ENCODE results near the gene PRR36.

Gene PRR36

GRCh38 chr19:7871437-7872305 lies 2.5 kb downstream of the PRR36 start:
- peak; percentile 74 for DNase-seq (ENCODE audit: low spot score)

DNA sequence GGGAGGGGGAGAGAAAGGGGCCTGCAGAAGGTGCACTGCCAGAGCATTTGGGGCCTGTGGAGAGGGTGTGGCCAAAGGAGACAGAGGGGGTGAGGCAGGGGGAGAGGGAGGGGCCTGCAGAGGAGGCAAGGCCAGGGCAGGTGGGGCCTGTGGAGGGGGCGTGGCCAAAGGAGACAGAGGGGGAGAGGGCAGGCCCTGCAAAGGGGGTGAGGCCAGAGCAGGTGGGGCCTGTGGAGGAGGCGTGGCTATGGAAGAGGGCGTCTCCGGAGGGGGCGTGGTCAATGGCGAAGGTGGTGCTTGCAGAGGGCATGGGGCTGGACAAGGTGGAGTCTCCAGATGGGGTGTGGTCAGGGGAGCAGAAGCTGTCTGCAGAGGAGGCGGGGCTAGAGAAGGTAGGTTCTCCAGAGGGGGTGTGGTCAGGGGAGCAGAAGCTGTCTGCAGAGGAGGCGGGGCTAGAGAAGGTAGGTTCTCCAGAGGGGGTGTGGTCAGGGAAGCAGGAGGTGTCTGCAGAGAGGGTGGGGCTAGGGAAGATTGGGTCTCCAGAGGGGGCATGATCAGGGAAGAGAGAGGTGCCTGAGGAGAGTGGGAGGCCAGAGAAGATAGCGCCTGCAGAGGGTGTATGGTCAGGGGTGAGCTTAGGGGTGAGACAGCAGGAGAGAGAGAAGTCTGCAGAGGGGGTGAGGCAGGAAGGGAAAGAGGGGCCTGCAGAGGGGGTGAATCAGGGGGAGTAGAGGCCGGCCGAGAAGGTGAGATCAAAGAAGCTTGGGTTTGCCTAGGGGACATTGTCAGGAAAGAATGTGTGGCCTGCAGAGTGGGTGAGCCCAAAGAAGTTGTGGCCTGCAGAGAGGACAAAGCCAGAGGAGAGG lies 3.4 kb downstream of the PRR36 start:
- DNase-seq (ENCODE audit: low spot score), result no peak

GRCh38 chr19:7869910-7870511 lies 4.2 kb downstream of the PRR36 start:
- DNase-seq (ENCODE audit: low spot score), result no peak

GRCh38 chr19:7869453-7869909 lies 4.7 kb downstream of the PRR36 start:
- no peak for DNase-seq (ENCODE audit: low spot score)

GRCh38 chr19:7868671-7869452 lies 5.3 kb downstream of the PRR36 start:
- DNase-seq (ENCODE audit: low spot score), result no peak

GRCh38 chr19:7868326-7868670 lies 5.9 kb downstream of the PRR36 start:
- DNase-seq (ENCODE audit: low spot score), result no peak

GRCh38 chr19:7867092-7867844 lies 6.9 kb downstream of the PRR36 start:
- DNase-seq (ENCODE audit: low spot score), result no peak

DNA sequence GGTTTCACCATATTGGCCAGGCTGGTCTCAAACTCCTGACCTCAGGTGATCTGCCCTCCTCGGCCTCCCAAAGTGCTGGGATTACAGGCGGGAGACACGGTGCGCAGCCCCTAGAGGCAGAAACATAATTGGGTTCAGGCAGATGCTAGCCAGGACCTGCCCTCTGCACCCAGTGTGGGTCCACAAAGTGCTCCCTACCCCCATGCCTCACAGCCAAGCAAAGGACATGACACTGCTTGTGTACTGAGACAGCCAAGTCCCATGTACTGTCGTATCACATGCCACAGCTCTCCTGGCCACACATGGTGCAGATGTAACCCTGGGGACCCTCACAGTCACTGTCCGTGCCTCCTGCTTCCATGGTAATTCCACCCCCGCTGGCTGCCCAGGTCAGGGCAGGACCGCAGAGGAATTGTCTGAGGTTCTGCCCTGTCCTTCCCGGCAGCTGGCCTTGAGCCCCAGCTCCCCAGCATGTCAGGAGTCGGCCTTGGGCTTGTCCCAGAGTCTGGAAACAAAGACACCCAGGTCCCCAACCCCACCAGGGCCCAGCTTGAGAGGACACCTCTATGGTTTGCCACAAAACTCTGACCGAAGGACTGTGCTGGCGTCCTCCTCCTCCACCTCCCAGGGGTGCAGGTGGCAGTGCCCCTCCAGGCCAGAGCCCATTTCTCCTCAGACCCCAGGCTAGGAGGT lies 7.6 kb downstream of the PRR36 start:
- no peak for DNase-seq (ENCODE audit: low spot score)

DNA sequence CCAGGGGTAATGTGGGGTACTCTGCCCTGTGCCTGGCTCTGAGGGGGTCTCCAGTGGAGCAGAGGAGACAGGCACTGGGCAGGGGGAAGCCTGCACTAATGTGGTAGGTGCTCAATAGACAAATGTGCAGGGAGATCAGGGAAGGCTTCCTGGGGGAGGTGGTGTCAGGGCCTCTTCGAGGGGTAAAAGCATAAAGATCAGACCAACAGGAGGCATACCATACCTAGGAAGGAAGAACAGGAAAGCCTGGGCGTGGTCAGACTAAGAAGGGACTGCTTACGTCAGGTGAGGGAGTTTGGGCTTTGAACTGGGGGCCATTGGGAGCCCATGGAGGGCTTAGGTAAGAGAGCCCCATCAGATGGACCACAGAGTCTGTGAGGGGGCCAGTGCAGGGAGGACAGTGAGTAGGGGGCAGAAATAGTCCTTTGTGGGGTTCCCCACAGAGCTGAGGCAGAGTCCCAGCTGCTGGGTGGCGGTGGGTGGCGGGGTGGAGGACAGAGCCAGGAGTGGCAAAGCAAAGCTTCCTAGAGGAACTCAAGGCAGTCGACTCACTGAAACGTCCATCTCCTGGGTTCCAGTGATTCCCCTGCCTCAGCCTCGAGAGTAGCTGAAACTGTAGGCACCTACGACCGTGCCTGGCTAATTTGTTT lies 8.8 kb downstream of the PRR36 start:
- DNase-seq (ENCODE audit: low spot score), result no peak

DNA sequence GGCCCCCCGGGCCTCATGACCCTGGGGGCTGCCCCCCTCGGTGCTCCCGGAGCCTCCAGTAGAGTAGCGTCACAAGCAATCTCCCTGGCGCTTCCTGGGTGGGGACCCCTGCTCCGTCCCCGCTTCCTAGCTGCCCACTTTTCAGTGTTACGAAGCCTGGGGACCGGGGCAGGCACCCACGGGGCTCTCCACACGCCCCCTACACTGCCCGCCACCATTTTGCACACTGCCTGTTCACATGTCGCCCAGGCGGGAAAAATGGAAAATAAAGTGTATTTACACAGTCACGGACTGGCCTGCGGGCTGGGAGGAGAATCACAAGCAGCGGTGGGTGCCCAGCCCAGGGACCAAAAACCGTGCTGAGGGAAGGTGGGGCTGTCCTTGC lies 9.5 kb downstream of the PRR36 start:
- no peak for DNase-seq (ENCODE audit: low spot score)

GRCh38 chr19:7863971-7864689 lies 10.1 kb downstream of the PRR36 start:
- DNase-seq (ENCODE audit: low spot score), result no peak

DNA sequence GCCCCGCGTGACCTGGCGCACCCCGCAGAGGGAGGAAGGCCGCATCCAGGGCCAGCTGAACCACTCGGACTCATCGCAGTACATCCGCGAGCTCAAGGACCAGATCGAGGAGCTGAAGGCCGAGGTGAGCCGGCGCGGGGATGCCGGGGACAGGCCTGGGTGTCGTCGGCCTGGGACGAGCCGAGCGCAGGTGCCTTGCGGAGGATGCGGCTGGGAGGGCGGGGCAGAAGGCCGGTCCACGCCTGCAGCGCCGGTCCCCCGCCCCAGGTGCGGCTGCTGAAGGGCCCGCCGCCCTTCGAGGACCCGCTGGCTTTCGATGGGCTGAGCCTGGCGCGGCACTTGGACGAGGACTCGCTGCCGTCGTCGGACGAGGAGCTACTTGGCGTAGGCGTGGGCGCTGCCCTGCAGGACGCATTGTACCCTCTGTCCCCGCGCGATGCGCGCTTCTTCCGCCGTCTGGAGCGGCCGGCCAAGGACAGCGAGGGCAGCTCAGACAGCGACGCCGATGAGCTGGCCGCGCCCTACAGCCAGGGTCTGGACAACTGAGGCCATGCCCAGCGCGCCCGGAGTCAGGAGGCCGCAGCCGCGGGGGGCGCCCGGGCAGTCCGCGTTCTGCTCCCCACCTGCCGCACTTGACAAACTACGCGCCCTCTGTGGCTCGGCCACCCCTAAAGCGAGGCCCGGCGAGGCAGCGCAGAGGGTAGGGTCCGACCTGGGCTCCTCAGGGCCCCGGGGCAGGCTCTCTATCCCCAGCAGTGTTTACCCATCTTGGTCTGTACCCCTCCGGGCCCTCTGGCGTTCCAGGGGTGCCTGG lies 10.8 kb downstream of the PRR36 start:
- no peak for DNase-seq (ENCODE audit: low spot score)

DNA sequence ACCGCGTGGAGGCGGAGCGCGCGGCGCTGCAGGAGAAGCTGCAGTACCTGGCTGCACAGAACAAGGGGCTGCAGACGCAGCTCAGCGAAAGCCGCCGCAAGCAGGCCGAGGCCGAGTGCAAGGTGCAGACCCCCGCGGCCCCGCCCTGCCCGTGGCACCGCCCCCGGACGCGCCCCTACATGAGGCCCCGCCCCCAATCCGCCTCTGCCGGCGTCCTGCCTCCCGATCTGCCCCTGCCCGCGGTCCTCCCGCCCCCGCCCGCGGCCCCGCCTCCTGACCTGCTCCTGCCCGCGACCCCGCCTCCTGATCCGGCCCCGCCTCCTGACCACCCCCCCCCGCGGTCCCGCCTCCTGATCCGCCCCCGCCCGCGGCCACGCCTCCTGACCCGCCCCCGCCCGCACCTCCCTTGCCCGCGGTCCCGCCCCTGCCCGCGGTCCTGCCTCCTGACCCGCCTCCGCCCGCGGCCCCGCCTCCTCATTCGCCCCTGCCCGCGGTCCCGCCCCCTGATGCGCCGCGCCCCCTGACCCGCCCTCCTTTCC lies 11.7 kb downstream of the PRR36 start:
- no peak for DNase-seq (ENCODE audit: low spot score)

- no peak for DNase-seq (ENCODE audit: low spot score)
These were observed 12.4 kb downstream of the PRR36 start for GRCh38 chr19:7861619-7862412.

DNA sequence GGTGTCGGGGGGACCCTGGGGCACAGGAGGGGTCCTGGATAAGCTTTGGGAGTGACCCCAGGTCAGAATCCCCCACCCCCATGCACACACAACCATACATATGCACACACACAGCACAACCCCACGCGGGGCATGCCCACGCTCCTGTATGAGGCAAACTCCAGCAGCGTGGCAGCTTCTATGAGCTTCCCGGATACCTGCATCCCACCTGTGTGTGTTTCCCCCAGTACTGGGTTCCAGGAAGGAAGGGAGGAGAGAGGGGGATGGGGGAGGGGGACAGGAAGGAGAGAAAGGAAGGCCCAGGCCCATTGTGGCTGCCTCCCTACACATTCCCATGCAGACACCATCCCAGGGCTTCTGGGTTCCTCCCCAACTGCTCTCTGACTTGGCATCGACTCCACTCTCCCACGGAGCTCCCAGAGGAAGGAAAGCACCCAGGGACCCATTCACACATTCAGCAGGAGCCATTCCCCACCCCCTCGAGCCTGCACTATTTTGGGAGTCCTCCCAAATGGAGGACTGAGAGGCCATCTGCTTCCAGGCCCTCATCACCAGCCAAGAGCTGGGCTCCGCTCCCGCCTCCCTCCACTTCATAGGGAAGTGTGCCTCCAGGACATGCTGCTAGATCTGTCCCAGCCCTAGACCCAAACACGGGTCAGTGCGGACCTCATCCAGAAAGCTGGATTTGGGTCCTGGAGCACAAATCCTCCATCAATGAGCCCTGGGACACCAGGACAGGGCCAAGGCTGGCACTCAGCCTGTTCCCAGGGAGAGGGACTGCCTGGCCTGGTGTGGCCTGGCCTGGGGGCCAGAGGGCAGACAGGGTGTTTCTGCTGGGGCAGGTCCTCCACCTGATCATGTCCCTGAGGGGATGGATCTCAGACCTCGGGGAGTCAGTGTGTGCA lies 13.2 kb downstream of the PRR36 start:
- DNase-seq (ENCODE audit: low spot score), result no peak
